H1 (cell line): ENCODE results near the gene CACNA1C. TPM values are rescaled to one million over a fixed set of nuclear protein-coding genes. Genes with fewer than 3 reads are reported as not detected.

Experiments
- CBX8 ChIP-seq: fragments of 300-800, 300-1000 bp; sonication (generic); IDR thresholded peaks from 2 replicates; pipeline ENCODE4 v1.7.1; 2016; ENCODE audit warnings: low read depth, low read length, borderline replicate concordance
- GTF2F1 ChIP-seq: IDR thresholded peaks from 2 replicates; pipeline ENCODE4 v1.6.1; 2012; ENCODE audit warnings: low read depth, low read length, improper control_type of control experiment, borderline replicate concordance
- KDM5A ChIP-seq: fragments of 200-600 bp; IDR thresholded peaks from 2 replicates; pipeline ENCODE4 v1.7.1; 2012; ENCODE audit warnings: mild to moderate bottlenecking, low read length, inconsistent platforms, mixed read lengths
- SP4 ChIP-seq: IDR thresholded peaks from 2 replicates; pipeline ENCODE4 v1.6.1; 2012; ENCODE audit warnings: low read length, inconsistent platforms
- TEAD4 ChIP-seq: IDR thresholded peaks from 2 replicates; pipeline ENCODE4 v1.6.1; 2012; ENCODE audit warnings: low read depth, low read length, inconsistent platforms, mixed read lengths
- polyA plus RNA-seq, 7 experiments: library from polyadenylated mRNA; depleted of rRNA in 3 of 7; stranded (reverse) in 5 of 7; unstranded in 2 of 7; fragments of >200 nt in 5 of 7; fragments of 200-250 nt in 2 of 7; gene quantifications; 1 replicate in 5 of 7; 2 replicates in 1 of 7; 4 replicates in 1 of 7; pipeline versions ENCODE4 v1.2.1 to v1.2.3, GENCODE V29; 2011 to 2013; ENCODE audit warnings: missing spikeins in 2 of 7, mixed read lengths in 2 of 7
- total RNA-seq: library from RNA; stranded (reverse); fragmentation: NEBNext Ultra II Directional; extraction: Animal tissue kit (Norgen Biotek cat#: 25700); gene quantifications from 2 replicates; pipeline ENCODE4 v1.2.1, GENCODE V29; 2021
- TF ChIP-seq, protein P1 (sequence below): IDR thresholded peaks from 2 replicates; pipeline ENCODE4 v1.6.1; 2012; ENCODE audit warnings: inconsistent platforms

The CACNA1C gene
- total and polyA plus RNA-seq, 2 of the 8 experiments (the other 6 are each of a cell fraction or from before 2014, with no cell fraction given) = 1.3 TPM

DNA sequence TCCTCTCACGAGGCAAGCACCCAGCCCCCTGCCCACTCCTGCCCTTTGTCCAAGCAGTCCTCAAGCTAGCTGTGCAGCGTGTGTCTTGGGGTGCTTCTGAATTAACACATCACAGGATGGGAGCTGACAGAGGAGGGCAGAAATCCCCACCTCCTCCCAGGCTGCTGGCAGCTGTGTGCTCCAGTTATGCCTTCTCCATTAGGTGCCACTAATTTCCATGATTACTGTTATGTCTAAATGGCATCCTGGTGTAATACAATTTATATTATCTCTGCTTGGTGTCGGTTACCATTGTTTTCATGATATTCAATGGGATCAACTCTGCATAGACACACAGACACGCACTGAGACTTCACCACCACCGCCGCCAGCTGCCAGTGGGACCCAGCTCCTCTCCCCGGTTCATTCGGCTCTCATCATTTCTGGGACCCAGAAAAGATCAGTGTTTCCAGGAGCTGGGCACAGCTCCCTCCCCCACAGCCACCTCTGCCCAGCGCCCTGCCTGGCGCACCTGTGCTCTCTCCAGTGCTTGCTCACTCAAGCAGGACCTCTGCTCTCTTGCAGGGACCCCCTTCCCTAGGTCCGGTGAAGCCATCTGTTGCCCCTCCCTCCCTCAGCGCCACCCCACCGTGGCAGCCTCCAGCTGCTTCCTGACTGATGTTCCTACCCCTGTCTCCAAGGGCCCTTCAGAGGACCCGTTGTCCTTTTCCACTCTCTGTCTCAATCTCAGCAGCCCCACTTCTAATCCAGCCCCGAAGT lies 574.5 kb downstream of the CACNA1C start (continued):
- TF ChIP-seq TEAD4 = no peak
- TF ChIP-seq CBX8 = no peak
- no peak for TF ChIP-seq GTF2F1
- TF ChIP-seq SP4 = no peak
- no peak for TF ChIP-seq KDM5A
- TF ChIP-seq, protein P1, sequence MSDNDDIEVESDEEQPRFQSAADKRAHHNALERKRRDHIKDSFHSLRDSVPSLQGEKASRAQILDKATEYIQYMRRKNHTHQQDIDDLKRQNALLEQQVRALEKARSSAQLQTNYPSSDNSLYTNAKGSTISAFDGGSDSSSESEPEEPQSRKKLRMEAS = no peak
